Left lobe of liver (tissue), 2 donors: ENCODE data around the gene CLIP1. TPM values are rescaled to one million over a fixed set of nuclear protein-coding genes. Genes with fewer than 3 reads are reported as not detected.
"Not testable (repeated sequence)": the region's sequence is repeated elsewhere in the genome, so short reads cannot be mapped to it uniquely, and the experiment has no call there.

ENCODE experiments used
- ATAC-seq: fragments of 200-7000 bp; cut with Tn5 transposase; one replicate; pipeline ENCODE4 v1.9.1; 2020; ENCODE audit warnings: mild to moderate bottlenecking, moderate library complexity
- DNase-seq: peaks from one replicate; pipeline ENCODE4 v3.0.0-alpha.2; 2020; ENCODE audit warnings: low spot score
- total RNA-seq: library from RNA; stranded (reverse); gene quantifications from one replicate; pipeline ENCODE4 v1.2.1, GENCODE V29; 2021
- donor health status: DM: no; HTN: no; CAD: no; lungs with moderate emphysema.
- donor health status: DM: no; HTN: yes; CAD: no.

The CLIP1 gene
- 38.9 TPM for total RNA-seq

DNA sequence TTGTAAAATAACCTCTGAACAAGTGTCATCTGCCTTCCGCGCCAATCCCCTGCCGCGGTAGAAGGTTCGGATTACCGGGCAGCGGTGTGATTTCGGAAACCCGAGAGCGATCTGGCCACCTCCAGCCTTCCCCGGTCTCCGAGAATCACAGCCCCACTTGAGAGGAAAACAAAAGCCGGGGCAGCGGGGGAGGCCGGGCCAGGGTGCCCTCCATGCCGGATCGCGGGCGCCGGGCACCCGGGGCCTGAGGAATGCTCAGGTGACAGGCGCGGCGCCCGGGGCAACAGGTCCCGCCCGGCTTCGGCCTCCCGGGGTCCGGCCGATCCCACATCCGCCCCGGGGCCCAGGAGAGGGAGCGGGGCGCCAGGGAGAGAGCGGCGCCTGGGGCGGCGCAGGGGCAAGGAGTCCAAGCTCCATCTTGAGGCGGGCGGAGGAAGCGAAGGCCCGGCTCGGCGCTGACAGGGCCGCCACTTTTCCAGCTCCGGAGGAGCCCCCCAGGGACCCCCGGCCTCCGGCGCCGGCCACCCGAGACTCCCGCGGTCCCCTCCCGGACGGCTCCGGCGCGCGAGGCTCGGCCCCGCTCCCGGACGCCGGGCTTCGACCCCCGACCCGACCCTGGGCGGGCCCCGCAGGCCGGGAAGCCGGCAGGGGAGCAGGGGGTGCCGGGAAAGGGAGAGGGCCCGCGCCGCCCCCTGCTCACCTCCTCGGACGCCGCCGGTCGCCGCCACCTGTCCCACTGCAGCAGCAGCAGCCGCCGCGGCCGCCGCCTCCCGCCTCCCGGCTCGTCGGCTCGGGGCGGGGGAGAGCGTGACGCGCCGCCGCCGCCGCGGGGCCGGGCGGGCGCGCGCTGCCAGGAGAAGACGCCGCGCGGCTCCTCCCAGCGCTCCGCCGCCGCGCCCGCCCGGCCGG lies at the start of gene CLIP1:
Gene CLIP1, minus strand, starts transcription at position 849 of the 909 bp plus-strand sequence. CDS start 42,217 bp downstream, outside the sequence.
- ATAC-seq, result peak; percentile 78
- DNase-seq, result peak; percentile 75

DNA sequence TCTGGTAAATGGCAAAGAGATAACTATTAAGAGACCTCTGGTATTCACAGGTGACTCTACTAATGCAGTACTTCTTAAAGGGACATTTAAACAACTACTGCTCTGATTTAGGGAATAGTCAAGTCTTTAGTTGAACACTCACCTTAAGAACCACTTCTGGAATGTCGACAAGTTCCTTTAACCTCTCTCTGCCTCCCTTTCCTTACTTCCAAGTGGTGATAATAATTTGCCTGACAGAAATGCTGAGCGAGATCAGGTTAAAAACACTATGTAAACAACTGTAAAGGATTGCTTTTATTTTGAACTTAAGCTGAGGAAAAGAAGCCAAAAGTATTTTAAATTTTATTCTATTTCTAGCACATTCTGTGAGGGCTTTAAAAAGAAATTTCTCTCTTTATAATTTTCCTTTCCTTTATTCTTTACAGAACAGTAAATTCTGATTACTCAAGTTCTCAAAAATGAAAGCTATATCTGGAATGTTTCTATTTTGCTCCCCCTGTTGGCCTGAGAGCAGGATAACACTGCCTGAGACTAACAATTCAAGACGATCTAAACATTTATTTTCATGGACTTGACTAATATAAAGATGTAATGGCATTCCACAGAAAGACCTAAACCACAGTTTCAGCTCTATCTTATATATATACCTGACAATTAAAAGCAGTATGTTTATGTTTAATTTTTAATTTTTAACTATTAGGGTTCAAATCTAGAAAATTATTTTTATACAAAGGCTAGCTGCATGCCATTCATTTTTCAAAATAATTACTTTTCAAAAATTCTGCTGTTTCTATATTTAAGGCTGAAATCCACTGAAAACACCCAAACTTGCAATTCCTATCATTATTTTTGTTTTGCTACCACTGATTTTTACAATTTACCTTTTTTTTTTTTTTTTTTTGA lies 49.1 kb upstream of the CLIP1 start:
- peak; percentile 90 for ATAC-seq
- peak; percentile 23 for DNase-seq

DNA sequence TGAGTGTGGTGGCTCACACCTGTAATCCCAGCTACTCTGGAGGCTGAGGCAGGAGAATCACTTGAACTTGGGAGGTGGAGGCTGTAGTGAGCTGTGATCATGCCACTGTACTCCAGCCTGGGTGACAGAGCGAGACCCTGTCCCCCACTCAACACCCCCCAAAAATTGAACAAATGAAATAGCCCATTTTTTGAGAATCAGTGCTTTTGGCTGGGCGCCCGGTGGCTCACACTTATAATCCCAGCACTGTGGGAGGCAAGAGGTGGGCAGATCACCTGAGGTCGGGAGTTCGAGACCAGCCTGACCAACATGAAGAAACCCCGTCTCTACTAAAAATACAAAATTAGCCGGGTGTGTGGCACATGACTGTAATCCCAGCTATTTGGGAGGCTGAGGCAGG lies 48.1 kb upstream of the CLIP1 start:
- peak; percentile 35 for DNase-seq
- not testable (repeated sequence) for ATAC-seq

DNA sequence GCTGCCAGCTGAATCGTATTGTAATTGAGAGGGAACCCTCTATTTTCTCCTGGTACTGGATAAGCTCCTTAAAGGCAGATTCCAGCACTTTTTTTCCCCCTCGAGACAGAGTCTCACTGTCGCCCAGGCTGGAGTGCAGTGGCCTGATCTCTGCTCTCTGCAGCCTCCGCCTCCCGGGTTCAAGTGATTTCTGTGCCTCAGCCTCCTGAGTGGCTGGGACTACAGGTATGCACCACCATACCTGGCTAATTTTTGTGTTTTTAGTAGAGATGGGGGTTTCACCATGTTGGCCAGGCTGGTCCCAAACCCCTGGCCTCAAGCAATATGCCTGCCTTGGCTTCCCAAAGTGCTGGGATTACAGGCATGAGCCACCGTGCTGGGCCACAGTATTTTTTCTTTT lies 47.4 kb upstream of the CLIP1 start:
- not testable (repeated sequence) for ATAC-seq
- DNase-seq, result peak; percentile 6

DNA sequence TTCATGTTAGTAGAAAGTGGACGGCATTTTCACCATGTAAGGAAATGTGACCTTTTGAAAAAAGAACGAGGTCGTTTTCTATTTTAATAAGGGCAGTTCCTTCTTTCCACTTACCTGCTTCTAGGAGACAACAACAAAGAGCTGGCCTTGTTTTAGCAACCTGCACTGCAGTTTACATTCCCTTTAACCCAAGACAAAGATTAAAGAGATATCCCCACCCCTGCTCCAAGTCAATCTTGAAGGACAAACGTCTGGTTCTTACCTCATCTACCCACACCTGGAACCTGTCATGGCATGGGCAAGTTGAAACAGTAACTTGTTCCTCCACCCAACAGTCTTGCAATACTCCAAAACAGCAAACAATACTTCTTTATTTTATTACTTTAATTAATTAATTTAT lies 45.5 kb upstream of the CLIP1 start:
- DNase-seq (no peak), ATAC-seq (no peak)

DNA sequence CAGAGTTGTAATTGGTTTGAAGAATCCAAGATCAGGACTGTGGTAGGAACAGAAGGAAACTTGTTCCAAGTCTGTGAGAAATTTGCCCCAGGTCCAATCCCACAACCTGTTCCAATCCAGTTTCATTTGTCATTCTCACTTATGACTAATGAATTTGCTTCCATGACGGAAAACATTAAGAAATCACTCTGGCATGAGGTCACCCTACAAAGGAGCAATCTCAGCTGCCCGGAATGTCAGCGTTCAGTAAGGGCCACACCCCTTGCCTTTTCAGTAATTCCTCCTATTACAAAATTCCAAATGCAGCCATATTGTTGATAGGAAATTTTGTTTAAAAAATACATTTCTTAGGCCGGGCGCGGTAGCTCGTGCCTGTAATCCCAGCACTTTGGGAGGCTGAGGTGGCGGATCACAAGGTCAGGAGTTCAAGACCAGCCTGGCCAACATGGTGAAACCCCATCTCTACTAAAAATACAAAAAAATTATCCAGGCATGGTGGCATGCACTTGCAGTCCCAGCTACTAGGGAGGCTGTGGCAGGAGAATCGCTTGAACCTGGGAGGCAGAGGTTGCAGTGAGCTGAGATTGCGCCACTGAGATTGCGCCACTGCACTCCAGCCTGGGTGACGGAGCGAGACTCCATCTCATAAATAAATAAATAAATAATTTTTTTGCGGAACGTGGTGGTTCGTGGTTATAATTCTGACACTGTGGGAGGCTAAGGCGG lies 42.0 kb upstream of the CLIP1 start:
- DNase-seq, result peak; percentile 33
- not testable (repeated sequence) for ATAC-seq

DNA sequence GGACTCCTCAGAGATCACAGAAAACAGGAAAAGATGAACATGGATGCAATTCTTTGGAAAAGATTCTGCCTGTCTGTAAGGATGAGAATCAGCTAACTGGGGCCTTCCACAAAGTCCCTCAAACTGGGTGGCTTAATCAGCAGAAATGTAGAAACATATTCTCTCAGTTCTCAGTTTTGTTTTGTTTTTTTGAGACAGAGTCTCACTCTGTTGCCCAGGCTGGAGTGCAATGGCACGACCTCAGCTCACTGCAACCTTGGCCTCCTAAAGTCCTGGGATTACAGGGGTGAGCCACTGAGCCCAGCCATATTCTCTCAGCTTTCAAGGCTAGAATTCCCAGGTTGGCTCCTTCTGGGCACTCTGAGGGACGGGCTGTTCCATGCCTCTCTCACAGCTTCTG lies 38.2 kb upstream of the CLIP1 start:
- ATAC-seq, result no peak
- no peak for DNase-seq

DNA sequence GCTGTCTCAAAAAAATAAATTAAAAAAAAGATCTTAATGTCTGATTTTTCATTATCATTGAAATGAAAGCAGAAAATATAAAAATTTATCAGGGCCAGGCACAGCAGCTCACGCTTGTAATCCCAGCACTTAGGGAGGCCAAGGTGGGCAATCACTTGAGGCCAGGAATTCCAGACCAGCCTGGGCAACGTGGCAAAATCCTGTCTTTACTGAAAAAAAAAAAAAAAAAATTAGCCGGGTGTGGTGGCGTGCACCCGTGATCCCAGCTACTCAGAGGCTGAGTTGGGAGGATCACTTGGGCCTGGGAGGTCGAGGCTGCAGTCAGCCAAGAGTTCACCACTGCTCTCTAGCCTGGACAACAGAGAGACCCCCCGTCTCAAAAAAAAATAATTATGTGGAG lies 37.6 kb upstream of the CLIP1 start:
- ATAC-seq (no peak), DNase-seq (no peak)

DNA sequence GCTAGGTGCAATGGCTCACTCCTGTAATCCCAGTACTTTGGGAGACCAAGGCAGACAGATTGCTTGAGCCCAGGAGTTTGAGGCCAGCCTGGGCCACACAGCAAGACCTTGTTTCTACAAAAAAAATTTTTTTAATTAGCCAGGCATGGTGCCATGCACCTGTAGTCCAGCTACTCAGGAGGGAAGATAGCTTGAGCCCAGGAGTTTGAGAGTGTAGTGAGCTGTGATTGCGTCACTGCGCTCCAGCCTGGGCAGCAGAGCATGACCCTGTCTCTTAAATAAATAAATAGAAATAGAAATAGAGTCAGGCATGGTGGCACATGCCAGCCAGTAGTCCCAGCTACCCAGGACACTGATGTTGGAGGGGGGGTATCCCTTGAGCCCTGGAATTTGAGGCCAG lies 36.7 kb upstream of the CLIP1 start:
- ATAC-seq, result peak; percentile 88

DNA sequence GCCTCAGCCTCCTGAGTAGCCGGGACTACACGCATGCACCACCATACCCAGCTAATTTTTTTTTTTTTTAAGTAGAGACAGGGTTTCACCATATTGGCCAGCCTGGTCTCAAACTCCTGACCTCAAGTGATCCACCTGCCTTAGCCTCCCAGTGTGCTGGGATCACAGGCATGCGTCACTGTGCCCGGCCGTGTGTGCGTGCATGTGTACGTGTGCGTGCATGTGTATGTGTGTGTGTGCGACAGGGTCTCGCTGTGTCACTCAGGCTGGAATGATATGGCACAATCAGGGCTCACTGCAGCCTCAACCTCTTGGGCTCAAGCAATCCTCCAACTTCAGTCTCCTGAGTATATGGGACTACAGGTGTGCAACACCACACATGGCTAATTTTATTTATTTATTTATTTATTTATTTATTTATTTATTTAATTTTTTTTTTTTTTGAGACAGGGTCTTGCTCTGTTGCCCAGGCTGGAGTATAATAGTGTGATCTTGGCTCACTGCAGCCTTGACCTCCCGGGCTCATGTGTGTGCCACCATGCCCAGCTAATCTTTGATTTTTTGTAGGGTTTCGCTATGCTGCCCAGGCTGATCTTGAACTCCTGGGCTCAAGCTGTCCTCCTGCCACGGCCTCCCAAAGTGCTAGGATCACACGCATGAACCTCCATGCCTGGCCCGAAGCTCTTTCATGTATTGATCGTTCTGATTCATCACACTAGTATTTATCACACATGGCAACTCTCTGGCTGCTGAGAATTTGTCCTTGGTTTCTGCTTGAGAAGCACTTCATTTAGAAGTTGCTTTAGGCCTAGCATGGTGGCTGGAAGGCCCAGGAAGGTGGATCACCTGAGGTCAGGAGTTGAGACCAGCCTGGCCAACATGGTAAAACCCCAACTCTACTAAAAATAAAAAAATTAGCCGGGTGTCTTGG lies 35.9 kb upstream of the CLIP1 start:
- no peak for DNase-seq
- no peak for ATAC-seq

More for the DNA sequence above, 36.7 kb upstream of the CLIP1 start:
- peak; percentile 53 for DNase-seq

DNA sequence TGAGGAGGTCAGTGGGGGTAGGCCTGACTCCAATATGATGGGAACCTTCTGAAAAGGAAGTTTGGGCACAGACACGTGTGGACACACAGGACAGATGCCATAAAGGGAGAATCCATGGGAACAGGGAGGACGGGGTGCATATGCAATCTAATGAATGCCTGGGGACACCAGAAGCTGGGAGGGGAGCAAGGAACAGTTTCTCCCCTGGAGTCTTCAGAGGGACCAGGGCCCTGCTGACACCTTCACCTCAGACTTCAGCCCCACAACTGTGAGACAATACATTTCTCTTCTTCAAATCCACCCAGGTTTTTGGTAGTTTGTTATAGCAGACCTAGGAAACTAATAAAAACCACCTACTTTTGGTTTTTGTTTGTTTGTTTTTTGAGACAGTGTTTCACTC lies 35.2 kb upstream of the CLIP1 start:
- ATAC-seq (no peak), DNase-seq (no peak)

DNA sequence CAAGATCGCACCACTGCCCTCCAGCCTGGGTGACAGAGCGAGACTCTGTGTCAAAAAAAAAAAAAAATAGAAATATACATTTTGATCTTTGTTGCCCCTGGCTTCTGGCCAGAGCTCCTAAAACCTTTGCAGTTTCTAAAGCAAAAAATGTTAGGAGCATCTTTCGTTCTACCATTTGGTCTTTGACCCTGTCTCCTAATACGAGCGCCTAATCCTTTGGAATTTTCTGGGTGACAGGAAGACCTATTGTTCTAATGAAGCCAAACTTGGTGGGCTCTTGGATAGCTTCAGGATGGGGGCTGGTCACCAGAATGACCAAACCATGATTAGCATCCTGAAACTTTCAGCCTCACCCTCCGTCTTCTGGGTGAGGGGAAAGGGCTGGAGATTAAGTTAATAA lies 32.3 kb upstream of the CLIP1 start:
- ATAC-seq (no peak), DNase-seq (no peak)

DNA sequence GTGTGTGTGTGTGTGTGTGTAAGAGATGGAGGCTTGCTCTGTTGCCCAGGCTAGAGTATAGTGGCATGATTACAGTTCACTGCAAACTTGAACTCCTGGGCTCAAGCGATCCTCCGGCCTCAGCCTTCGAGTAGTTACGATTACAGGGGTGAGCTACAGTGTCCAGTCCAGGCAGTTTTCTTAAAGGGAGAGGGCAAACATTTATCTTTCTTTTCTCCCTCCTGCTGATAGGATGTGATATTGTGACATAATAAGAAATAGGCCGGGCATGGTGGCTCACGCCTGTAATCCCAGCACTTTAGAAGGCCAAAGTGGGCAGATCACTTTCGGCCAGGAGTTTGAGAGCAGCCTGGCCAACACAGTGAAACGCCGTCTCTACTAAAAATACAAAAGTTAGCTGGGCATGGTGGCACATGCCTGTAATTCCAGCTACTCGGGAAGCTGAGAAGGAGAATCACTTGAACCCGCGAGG lies 31.8 kb upstream of the CLIP1 start:
- DNase-seq, result no peak

DNA sequence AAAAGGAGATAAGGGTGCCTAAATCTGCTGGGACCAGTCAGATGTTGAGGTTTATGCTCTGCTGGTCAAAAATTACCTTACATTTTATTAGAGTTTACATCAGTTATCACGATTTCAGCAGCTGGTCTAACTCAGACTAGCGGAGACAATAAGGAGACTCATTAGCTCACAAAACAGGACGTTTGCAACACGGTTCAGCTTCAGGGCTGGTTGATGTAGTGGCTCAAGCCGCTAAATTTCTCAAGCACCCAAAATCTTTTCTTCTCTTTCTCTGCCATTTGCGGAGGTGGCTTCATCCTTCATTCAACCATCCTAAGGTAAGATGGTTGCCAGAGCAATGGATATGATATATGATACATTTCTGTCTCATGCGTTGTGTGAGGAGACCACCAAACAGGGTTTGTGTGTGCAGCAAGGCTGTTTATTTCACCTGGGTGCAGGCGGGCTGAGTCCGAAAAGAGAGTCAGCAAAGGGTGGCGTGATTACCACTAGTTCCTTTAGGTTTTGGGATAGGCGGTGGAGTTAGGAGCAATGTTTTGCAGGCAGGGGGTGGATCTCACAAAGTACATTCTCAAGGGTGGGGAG lies 30.3 kb upstream of the CLIP1 start:
- ATAC-seq (no peak), DNase-seq (no peak)

More for the DNA sequence above, 31.8 kb upstream of the CLIP1 start:
- ATAC-seq, result no peak

DNA sequence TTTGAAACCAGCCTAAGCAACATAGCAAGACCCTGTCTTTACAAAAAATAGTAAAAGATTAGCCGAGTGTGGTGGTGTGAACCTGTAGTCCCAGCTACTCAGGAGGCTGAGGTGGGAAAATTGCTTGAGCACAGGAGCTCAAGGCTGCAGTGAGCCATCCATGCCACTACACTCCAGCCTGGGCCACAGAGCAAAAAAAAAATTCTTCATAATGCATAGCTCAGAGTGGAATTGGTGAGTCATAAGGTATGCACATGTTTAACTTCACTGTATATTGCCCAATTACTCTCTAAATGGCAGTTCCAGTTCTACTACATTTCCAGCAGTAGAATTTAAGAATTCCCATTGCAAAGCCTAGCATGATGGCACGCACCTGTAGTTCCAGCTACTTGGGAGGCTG lies 26.8 kb upstream of the CLIP1 start:
- DNase-seq (no peak), ATAC-seq (no peak)

DNA sequence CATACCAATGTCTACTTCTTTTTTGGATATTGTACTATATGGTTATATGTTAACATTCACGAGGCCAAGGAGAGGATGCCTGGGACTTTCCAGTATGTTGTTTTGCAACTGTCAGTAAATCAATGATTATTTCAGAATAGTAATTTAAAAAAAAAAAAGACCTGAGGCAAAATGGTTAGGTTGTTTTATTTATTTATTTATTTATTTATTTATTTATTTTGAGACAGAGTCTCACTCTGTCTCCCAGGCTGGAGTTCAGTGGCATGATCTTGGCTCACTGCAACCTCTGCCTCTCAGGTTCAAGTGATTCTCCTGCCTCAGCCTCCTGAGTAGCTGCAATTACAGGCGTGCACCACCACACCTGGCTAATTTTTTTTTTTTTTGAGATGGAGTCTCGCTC lies 25.4 kb upstream of the CLIP1 start:
- ATAC-seq, DNase-seq: not testable (repeated sequence)

DNA sequence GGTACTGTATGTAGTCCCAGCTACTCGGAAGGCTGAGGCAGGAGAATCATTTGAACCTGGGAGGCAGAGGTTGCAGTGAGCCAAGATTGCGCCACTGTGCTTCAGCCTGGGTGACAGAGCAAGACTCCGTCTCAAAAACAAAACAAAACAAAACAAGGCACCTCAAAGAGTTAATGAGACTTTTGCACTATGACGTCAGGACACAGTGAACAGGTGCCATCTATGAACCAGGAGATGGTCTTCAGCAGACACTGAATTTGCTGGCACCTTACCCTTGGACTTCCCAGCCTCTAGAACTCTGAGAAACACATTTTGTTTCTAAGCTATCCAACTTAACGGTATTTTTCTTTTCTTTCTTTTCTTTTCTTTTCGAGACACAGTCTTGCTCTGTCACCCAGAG lies 23.9 kb upstream of the CLIP1 start:
- DNase-seq, ATAC-seq: not testable (repeated sequence)

DNA sequence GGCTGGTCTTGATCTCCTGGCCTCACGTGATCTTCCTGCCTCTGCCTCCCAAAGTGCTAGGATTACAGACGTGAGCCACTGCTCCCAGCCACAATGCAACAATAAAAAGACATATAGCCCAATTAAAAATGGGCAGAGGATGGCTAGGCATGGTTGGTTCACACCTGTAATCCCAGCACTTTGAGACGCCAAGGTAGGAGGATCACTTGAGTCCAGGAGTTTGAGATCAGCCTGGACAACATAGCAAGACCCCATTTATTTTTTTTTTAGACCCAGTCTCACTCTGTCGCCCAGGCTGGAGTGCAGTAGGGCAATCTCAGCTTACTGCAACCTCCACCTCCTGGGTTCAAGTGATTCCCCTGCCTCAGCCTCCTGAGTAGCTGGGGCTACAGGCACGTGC lies 21.6 kb upstream of the CLIP1 start:
- ATAC-seq, result not testable (repeated sequence)

DNA sequence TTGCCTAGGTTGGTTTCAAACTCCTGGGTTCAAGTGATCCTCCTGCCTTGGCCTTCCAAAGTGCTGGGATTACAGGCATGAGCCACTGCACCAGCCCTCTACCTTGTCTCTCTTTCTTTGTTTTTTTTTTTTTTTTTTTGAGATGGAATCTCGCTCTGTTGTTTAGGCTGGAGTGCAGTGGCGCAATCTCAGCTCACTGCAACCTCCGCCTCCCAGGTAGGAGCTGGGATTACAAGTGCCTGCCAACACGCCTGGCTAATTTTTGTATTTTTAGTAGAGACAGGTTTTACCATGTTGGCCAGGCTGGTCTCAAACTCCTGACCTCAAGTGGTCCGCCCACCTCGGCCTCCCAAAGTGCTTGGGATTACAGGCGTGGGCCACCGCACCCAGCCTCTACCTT lies 16.4 kb upstream of the CLIP1 start:
- ATAC-seq, result peak; percentile 87
- DNase-seq, result not testable (repeated sequence)

More for the DNA sequence above, 21.6 kb upstream of the CLIP1 start:
- DNase-seq, result not testable (repeated sequence)
